ENCODE measurements around the gene ANGPT4. TPM values are rescaled to one million over a fixed set of nuclear protein-coding genes. Genes with fewer than 3 reads are reported as not detected.

The ANGPT4 gene
- polyA plus RNA-seq, 1 of the 3 experiments (the other 2 are of a cell fraction), result not detected

DNA sequence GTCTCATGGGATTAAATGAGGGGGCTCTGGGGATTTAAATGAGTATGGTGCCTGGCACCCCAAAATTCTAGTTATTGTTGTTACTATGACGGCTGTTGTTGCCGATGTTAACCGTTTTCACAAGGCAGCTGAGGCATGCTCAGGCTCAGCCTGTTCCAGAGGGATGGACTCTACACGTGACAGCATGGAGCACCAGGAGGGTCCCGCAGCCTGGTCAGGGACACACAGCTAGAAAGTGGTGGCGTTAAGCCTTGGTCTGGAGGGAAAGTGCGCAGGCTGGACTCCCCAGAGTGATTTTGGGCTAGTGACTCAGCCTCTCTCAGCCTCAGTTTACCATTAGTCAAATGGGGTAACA is 75.7 kb downstream of the ANGPT4 start (continued):
- TF ChIP-seq, protein P1, sequence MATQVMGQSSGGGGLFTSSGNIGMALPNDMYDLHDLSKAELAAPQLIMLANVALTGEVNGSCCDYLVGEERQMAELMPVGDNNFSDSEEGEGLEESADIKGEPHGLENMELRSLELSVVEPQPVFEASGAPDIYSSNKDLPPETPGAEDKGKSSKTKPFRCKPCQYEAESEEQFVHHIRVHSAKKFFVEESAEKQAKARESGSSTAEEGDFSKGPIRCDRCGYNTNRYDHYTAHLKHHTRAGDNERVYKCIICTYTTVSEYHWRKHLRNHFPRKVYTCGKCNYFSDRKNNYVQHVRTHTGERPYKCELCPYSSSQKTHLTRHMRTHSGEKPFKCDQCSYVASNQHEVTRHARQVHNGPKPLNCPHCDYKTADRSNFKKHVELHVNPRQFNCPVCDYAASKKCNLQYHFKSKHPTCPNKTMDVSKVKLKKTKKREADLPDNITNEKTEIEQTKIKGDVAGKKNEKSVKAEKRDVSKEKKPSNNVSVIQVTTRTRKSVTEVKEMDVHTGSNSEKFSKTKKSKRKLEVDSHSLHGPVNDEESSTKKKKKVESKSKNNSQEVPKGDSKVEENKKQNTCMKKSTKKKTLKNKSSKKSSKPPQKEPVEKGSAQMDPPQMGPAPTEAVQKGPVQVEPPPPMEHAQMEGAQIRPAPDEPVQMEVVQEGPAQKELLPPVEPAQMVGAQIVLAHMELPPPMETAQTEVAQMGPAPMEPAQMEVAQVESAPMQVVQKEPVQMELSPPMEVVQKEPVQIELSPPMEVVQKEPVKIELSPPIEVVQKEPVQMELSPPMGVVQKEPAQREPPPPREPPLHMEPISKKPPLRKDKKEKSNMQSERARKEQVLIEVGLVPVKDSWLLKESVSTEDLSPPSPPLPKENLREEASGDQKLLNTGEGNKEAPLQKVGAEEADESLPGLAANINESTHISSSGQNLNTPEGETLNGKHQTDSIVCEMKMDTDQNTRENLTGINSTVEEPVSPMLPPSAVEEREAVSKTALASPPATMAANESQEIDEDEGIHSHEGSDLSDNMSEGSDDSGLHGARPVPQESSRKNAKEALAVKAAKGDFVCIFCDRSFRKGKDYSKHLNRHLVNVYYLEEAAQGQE (IDR thresholded peaks at IDR 0.05; ENCODE audit: low read depth, low read length), result no peak
- no peak for TF ChIP-seq JUND (IDR thresholded peaks at IDR 0.05)

- ChIA-PET POLR2A (no interaction called here), CTCF (interaction anchor here (1.2 to 4.2 kb wide), 3 partner anchors 23 to 119 kb away, joined by 3 to 23 read pairs (median 3); no protein-coding TSS in a partner anchor)
- Histone ChIP-seq H3K4me2 (no peak overlapping the region), H3K36me3 (replicated peaks in 1 of 2; ENCODE audit: control insufficient read depth in 1 of 2, insufficient read depth in 2 of 2, low read length in 1 of 2) (no peaks in the 10 kb centered on the region), H3F3A (replicated peaks; ENCODE audit: insufficient read depth) (no peaks in the 10 kb centered on the region), H3K27me3 (ENCODE audit: insufficient read depth) (no peaks in the 10 kb centered on the region), H3K9ac (no peak overlapping the region), H3K9me2 (no peaks in the 10 kb centered on the region), H3K4me1 (ENCODE audit: control insufficient read depth in 1 of 2, insufficient read depth in 2 of 2, low read depth in 1 of 2, low read length in 1 of 2) (peaks cover 6 to 18% of the 10 kb centered on the region in 2 experiments; a peak in 2 of 4 replicates), H2AFZ (ENCODE audit: low read depth) (no peak overlapping the region), H3K79me2 (ENCODE audit: insufficient read depth) (peaks cover 65% of the 10 kb centered on the region), H4K20me1 (ENCODE audit: insufficient read depth) (no peaks in the 10 kb centered on the region), H3K27ac (ENCODE audit: low read depth in 2 of 2, low read length in 1 of 2) (no peak overlapping the region), H3K4me3 (ENCODE audit: low read depth in 2 of 2, low read length in 1 of 2) (no peak overlapping the region), H3K9me3 (no peaks in the 10 kb centered on the region)
- 94% methylated on average over 7 of the region's 11 CpGs for WGBS (ENCODE audit: low lambda C conversion rate)
- TF ChIP-seq ZBTB33 (IDR thresholded peaks at IDR 0.05; ENCODE audit: borderline replicate concordance, low read depth) (no peak), EZH2phosphoT487 (IDR thresholded peaks at IDR 0.05; ENCODE audit: borderline replicate concordance, low read depth) (no peak), EP300 (IDR thresholded peaks at IDR 0.05; ENCODE audit: borderline replicate concordance in 1 of 2, low read depth in 1 of 2, low read length in 1 of 2) (no peak), FOSL2 (IDR thresholded peaks at IDR 0.05; ENCODE audit: borderline replicate concordance, low read depth) (no peak), RXRA (IDR thresholded peaks at IDR 0.05; ENCODE audit: borderline replicate concordance, low read depth) (no peak), RCOR1 (IDR thresholded peaks at IDR 0.05; ENCODE audit: low read length) (no peak), MEF2A (IDR thresholded peaks at IDR 0.05; ENCODE audit: borderline replicate concordance, low read depth) (no peak), ELF1 (IDR thresholded peaks at IDR 0.05) (no peak), USF1 (IDR thresholded peaks at IDR 0.05; ENCODE audit: borderline replicate concordance, low read depth) (no peak), GATA2 (CRISPR knock-in tag; IDR thresholded peaks at IDR 0.05) (no peak), YY1 (IDR thresholded peaks at IDR 0.05; ENCODE audit: low read depth) (no peak), POLR2AphosphoS5 (IDR thresholded peaks at IDR 0.05; ENCODE audit: low read depth, low read length) (no peak), RFX5 (IDR thresholded peaks at IDR 0.05; ENCODE audit: low read length) (no peak), TEAD4 (IDR thresholded peaks at IDR 0.05; ENCODE audit: borderline replicate concordance, insufficient read depth) (no peak), NRF1 (IDR thresholded peaks at IDR 0.05; ENCODE audit: low read depth, low read length) (no peak), SIN3A (IDR thresholded peaks at IDR 0.05; ENCODE audit: borderline replicate concordance, low read depth, low read length) (no peak), USF2 (IDR thresholded peaks at IDR 0.05; ENCODE audit: borderline replicate concordance, low read depth, low read length) (no peak), TCF12 (IDR thresholded peaks at IDR 0.05) (no peak)
- TF ChIP-seq, protein P1 (IDR thresholded peaks at IDR 0.05; ENCODE audit: low read depth, low read length), result no peak
- TF ChIP-seq, protein P2, sequence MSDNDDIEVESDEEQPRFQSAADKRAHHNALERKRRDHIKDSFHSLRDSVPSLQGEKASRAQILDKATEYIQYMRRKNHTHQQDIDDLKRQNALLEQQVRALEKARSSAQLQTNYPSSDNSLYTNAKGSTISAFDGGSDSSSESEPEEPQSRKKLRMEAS (IDR thresholded peaks at IDR 0.05; ENCODE audit: low read depth), result no peak
- DNase-seq, result no peak
Observed at GRCh38 chr20:839626-840025, 76.5 kb downstream of the ANGPT4 start.
